HEK293 (cell line): Measurements from ENCODE around the gene GLCE.
A peak's percentile ranks its signal among the peaks of the same experiment; 100 is the strongest.

Experiments used
- BCL11B ChIP-seq: fragments of 450-650 bp; formaldehyde crosslinking; IDR thresholded peaks from 2 replicates; pipeline ENCODE4 v1.5.1; 2016; ENCODE audit warnings: low read depth, missing biosample characterization, missing genetic modification characterization
- GLI2 ChIP-seq: fragments of 450-650 bp; formaldehyde crosslinking; IDR thresholded peaks from 2 replicates; pipeline ENCODE4; 2017; ENCODE audit warnings: missing biosample characterization, missing genetic modification characterization, low read depth, borderline replicate concordance
- OSR2 ChIP-seq: fragments of 450-650 bp; formaldehyde crosslinking; IDR thresholded peaks from 2 replicates; pipeline ENCODE4 v1.5.1; 2016; ENCODE audit warnings: missing biosample characterization, missing genetic modification characterization
- SP2 ChIP-seq: fragments of 450-650 bp; formaldehyde crosslinking; IDR thresholded peaks from 2 replicates; pipeline ENCODE4 v1.5.1; 2016; ENCODE audit warnings: missing biosample characterization, missing genetic modification characterization
- WT1 ChIP-seq: fragments of 450-650 bp; formaldehyde crosslinking; IDR thresholded peaks from 2 replicates; pipeline ENCODE4 v1.5.1; 2016; ENCODE audit warnings: missing biosample characterization, missing genetic modification characterization
- YY1 ChIP-seq: fragments of 450-650 bp; formaldehyde crosslinking; IDR thresholded peaks from 2 replicates; pipeline ENCODE4 v1.5.1; 2018; ENCODE audit warnings: missing biosample characterization, missing genetic modification characterization
- YY2 ChIP-seq: fragments of 450-650 bp; formaldehyde crosslinking; IDR thresholded peaks from 2 replicates; pipeline ENCODE4 v1.5.1; 2016; ENCODE audit warnings: missing biosample characterization, missing genetic modification characterization
- ZBTB21 ChIP-seq: fragments of 450-650 bp; formaldehyde crosslinking; IDR thresholded peaks from 2 replicates; pipeline ENCODE4 v1.5.1; 2017; ENCODE audit warnings: missing biosample characterization, missing genetic modification characterization
- ZBTB7A ChIP-seq: fragments of 450-650 bp; formaldehyde crosslinking; IDR thresholded peaks from 2 replicates; pipeline ENCODE4 v1.5.1; 2016; ENCODE audit warnings: low read depth, missing biosample characterization, missing genetic modification characterization
- ZNF121 ChIP-seq: fragments of 450-650 bp; formaldehyde crosslinking; IDR thresholded peaks from 2 replicates; pipeline ENCODE4 v1.5.1; 2016; ENCODE audit warnings: missing biosample characterization, missing genetic modification characterization
- ZNF138 ChIP-seq: fragments of 450-650 bp; formaldehyde crosslinking; IDR thresholded peaks from 2 replicates; pipeline ENCODE4 v1.5.1; 2016; ENCODE audit warnings: missing biosample characterization, missing genetic modification characterization, borderline replicate concordance
- ZNF140 ChIP-seq: fragments of 450-650 bp; formaldehyde crosslinking; IDR thresholded peaks from 2 replicates; pipeline ENCODE4 v1.5.1; 2016; ENCODE audit warnings: missing biosample characterization, missing genetic modification characterization
- ZNF211 ChIP-seq: fragments of 450-650 bp; formaldehyde crosslinking; IDR thresholded peaks from 2 replicates; pipeline ENCODE4 v1.5.1; 2016; ENCODE audit warnings: low read depth, missing biosample characterization, missing genetic modification characterization
- ZNF24 ChIP-seq: fragments of 450-650 bp; formaldehyde crosslinking; IDR thresholded peaks from 2 replicates; pipeline ENCODE4 v1.5.1; 2016; ENCODE audit warnings: missing biosample characterization, missing genetic modification characterization
- ZNF248 ChIP-seq: fragments of 450-650 bp; formaldehyde crosslinking; IDR thresholded peaks from 2 replicates; pipeline ENCODE4 v1.5.1; 2017; ENCODE audit warnings: missing biosample characterization, missing genetic modification characterization
- ZNF292 ChIP-seq: fragments of 450-650 bp; formaldehyde crosslinking; IDR thresholded peaks from 2 replicates; pipeline ENCODE4 v1.5.1; 2016; ENCODE audit warnings: low read depth, missing biosample characterization, missing genetic modification characterization, borderline replicate concordance
- ZNF335 ChIP-seq: fragments of 450-650 bp; formaldehyde crosslinking; conservative IDR thresholded peaks from 2 replicates; pipeline ENCODE4 v1.5.1; 2016; ENCODE audit warnings: missing biosample characterization, missing genetic modification characterization
- ZNF37A ChIP-seq: fragments of 450-650 bp; IDR thresholded peaks from 2 replicates; pipeline ENCODE4 v1.5.1; 2018; ENCODE audit warnings: missing biosample characterization, missing genetic modification characterization
- ZNF391 ChIP-seq: fragments of 450-650 bp; formaldehyde crosslinking; IDR thresholded peaks from 2 replicates; pipeline ENCODE4 v1.5.1; 2016; ENCODE audit warnings: low read depth, missing biosample characterization, missing genetic modification characterization, borderline replicate concordance
- ZNF394 ChIP-seq: fragments of 450-650 bp; formaldehyde crosslinking; IDR thresholded peaks from 2 replicates; pipeline ENCODE4 v1.5.1; 2016; ENCODE audit warnings: missing biosample characterization, missing genetic modification characterization, mild to moderate bottlenecking, moderate library complexity, borderline replicate concordance
- ZNF423 ChIP-seq: fragments of 450-650 bp; formaldehyde crosslinking; IDR thresholded peaks from 2 replicates; pipeline ENCODE4 v1.5.1; 2016; ENCODE audit warnings: missing biosample characterization, missing genetic modification characterization
- ZNF501 ChIP-seq: fragments of 450-650 bp; formaldehyde crosslinking; IDR thresholded peaks from 2 replicates; pipeline ENCODE4 v1.5.1; 2016; ENCODE audit warnings: missing biosample characterization, missing genetic modification characterization
- ZNF549 ChIP-seq: fragments of 450-650 bp; IDR thresholded peaks from 2 replicates; pipeline ENCODE4 v1.5.1; 2018; ENCODE audit warnings: missing biosample characterization, missing genetic modification characterization, mild to moderate bottlenecking, inconsistent platforms, moderate library complexity
- ZNF596 ChIP-seq: fragments of 450-650 bp; IDR thresholded peaks from 2 replicates; pipeline ENCODE4 v1.5.0; 2018; ENCODE audit warnings: missing biosample characterization, mild to moderate bottlenecking, missing genetic modification characterization, moderate library complexity
- ZNF626 ChIP-seq: fragments of 450-650 bp; sonication (Bioruptor Pico); formaldehyde crosslinking; IDR thresholded peaks from 2 replicates; pipeline ENCODE4 v1.5.1; 2018; ENCODE audit warnings: missing biosample characterization, missing genetic modification characterization, inconsistent platforms
- ZNF658 ChIP-seq: fragments of 450-650 bp; formaldehyde crosslinking; IDR thresholded peaks from 2 replicates; pipeline ENCODE4; 2016; ENCODE audit warnings: missing biosample characterization, missing genetic modification characterization
- ZSCAN16 ChIP-seq: fragments of 450-650 bp; formaldehyde crosslinking; IDR thresholded peaks from 2 replicates; pipeline ENCODE4 v1.5.1; 2016; ENCODE audit warnings: missing biosample characterization, missing genetic modification characterization
- ZSCAN23 ChIP-seq: fragments of 450-650 bp; formaldehyde crosslinking; IDR thresholded peaks from 2 replicates; pipeline ENCODE4 v1.5.1; 2016; ENCODE audit warnings: missing biosample characterization, missing genetic modification characterization
- ZXDB ChIP-seq: fragments of 450-650 bp; formaldehyde crosslinking; IDR thresholded peaks from 2 replicates; pipeline ENCODE4 v1.5.1; 2016; ENCODE audit warnings: missing biosample characterization, missing genetic modification characterization
- TF ChIP-seq, protein P1 (sequence below): fragments of 450-650 bp; formaldehyde crosslinking; IDR thresholded peaks from 2 replicates; pipeline ENCODE4 v1.5.1; 2016; ENCODE audit warnings: missing biosample characterization, missing genetic modification characterization
- TF ChIP-seq, protein P2 (sequence below): fragments of 450-650 bp; formaldehyde crosslinking; IDR thresholded peaks from 2 replicates; pipeline ENCODE4 v1.5.1; 2016; ENCODE audit warnings: missing biosample characterization, missing genetic modification characterization
- TF ChIP-seq, protein P3 (sequence below): fragments of 450-650 bp; formaldehyde crosslinking; IDR thresholded peaks from 2 replicates; pipeline ENCODE4 v1.5.1; 2017; ENCODE audit warnings: missing biosample characterization, missing genetic modification characterization
- TF ChIP-seq, protein P4 (sequence below): fragments of 450-650 bp; formaldehyde crosslinking; IDR thresholded peaks from 2 replicates; pipeline ENCODE4 v1.5.1; 2017; ENCODE audit warnings: missing biosample characterization, mild to moderate bottlenecking, missing genetic modification characterization, moderate library complexity

GLCE gene

DNA sequence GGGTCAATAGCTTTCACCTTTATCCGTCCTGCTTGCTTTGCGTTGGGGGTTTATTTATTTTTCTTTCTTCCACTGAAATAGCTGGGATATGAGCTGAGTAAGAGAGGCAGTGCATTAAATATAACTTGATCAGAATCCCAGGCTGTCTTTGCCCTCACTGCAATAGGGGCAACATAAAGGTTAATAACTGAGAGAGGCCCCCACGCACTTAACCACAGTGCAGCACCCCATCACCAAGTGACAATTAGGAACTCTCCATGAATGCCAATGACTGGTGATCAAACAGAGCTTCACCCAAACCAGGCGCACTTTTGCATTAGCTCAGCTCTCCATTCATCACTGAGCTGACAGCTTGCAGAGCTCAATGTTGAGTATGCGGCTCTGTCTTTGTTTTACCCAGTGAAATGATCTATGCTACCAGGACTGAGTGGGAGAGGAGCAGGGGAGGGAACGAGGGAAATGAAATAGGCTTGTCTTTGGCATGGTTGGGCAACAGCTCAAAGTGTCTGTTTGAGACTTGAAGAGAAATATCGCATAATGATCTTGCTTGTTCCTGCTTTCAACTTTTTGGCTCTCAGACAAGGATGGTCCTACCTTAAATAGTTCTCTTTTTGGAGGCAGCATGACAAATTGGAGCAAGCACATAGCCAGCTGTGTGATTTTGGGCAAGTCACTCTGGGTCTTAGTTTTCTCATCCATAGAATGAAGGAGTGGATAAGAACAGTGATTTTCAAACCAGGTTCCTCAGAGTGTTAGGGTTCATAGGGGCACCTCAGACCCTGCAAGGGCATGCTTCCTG, 14.5 kb upstream of the GLCE start (continued):
- 0 out of 2 replicates have a peak, but pooled peaks have one; percentile 9 for TF ChIP-seq ZNF391 (tag by site-specific recombination)
- TF ChIP-seq ZBTB7A (tag by site-specific recombination), result no peak
- no peak for TF ChIP-seq BCL11B
- peak; percentile 57; the same call in 1 of the 2 replicates for TF ChIP-seq ZNF423 (tag by site-specific recombination)
- TF ChIP-seq ZNF335 (tag by site-specific recombination), result no peak; the same call in 1 of the 2 replicates
- no peak for TF ChIP-seq ZNF658 (tag by site-specific recombination)
- TF ChIP-seq YY2 (tag by site-specific recombination), result no peak
- no peak for TF ChIP-seq ZNF37A (tag by site-specific recombination)
- no peak for TF ChIP-seq ZXDB (tag by site-specific recombination)
- TF ChIP-seq SP2 (tag by site-specific recombination), result peak; percentile 53
- TF ChIP-seq ZBTB21 (tag by site-specific recombination), result no peak
- no peak for TF ChIP-seq ZNF248
- no peak for TF ChIP-seq YY1 (tag by site-specific recombination)
- no peak for TF ChIP-seq ZNF549 (tag by site-specific recombination)
- TF ChIP-seq, protein P1, sequence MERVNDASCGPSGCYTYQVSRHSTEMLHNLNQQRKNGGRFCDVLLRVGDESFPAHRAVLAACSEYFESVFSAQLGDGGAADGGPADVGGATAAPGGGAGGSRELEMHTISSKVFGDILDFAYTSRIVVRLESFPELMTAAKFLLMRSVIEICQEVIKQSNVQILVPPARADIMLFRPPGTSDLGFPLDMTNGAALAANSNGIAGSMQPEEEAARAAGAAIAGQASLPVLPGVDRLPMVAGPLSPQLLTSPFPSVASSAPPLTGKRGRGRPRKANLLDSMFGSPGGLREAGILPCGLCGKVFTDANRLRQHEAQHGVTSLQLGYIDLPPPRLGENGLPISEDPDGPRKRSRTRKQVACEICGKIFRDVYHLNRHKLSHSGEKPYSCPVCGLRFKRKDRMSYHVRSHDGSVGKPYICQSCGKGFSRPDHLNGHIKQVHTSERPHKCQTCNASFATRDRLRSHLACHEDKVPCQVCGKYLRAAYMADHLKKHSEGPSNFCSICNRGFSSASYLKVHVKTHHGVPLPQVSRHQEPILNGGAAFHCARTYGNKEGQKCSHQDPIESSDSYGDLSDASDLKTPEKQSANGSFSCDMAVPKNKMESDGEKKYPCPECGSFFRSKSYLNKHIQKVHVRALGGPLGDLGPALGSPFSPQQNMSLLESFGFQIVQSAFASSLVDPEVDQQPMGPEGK (tag by site-specific recombination), result peak; percentile 55
- TF ChIP-seq ZNF24 (tag by site-specific recombination), result no peak; the same call in 1 of the 2 replicates
- no peak for TF ChIP-seq ZNF138 (tag by site-specific recombination)
- no peak for TF ChIP-seq ZNF211 (tag by site-specific recombination)
- no peak for TF ChIP-seq ZNF501
- TF ChIP-seq ZNF596 (tag by site-specific recombination), result peak; percentile 23; the same call in 1 of the 2 replicates
- no peak for TF ChIP-seq ZNF394 (tag by site-specific recombination)
- TF ChIP-seq, protein P2, sequence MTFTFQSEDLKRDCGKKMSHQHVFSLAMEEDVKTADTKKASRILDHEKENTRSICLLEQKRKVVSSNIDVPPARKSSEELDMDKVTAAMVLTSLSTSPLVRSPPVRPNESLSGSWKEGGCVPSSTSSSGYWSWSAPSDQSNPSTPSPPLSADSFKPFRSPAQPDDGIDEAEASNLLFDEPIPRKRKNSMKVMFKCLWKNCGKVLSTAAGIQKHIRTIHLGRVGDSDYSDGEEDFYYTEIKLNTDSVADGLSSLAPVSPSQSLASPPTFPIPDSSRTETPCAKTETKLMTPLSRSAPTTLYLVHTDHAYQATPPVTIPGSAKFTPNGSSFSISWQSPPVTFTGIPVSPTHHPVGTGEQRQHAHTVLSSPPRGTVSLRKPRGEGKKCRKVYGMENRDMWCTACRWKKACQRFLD (tag by site-specific recombination), result no peak
- 0 out of 2 replicates have a peak, but pooled peaks have one; percentile 22 for TF ChIP-seq GLI2
- TF ChIP-seq ZSCAN23, result no peak
- no peak for TF ChIP-seq ZNF626 (tag by site-specific recombination)
- TF ChIP-seq ZNF292 (tag by site-specific recombination), result no peak
- no peak for TF ChIP-seq ZSCAN16 (tag by site-specific recombination)
- TF ChIP-seq ZNF121 (tag by site-specific recombination), result no peak
- TF ChIP-seq WT1, result 0 out of 2 replicates have a peak, but pooled peaks have one; percentile 58
- TF ChIP-seq, protein P3, sequence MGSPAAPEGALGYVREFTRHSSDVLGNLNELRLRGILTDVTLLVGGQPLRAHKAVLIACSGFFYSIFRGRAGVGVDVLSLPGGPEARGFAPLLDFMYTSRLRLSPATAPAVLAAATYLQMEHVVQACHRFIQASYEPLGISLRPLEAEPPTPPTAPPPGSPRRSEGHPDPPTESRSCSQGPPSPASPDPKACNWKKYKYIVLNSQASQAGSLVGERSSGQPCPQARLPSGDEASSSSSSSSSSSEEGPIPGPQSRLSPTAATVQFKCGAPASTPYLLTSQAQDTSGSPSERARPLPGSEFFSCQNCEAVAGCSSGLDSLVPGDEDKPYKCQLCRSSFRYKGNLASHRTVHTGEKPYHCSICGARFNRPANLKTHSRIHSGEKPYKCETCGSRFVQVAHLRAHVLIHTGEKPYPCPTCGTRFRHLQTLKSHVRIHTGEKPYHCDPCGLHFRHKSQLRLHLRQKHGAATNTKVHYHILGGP (tag by site-specific recombination), result no peak
- TF ChIP-seq ZNF140 (tag by site-specific recombination), result no peak
- TF ChIP-seq OSR2 (tag by site-specific recombination), result peak; percentile 79
- TF ChIP-seq, protein P4, sequence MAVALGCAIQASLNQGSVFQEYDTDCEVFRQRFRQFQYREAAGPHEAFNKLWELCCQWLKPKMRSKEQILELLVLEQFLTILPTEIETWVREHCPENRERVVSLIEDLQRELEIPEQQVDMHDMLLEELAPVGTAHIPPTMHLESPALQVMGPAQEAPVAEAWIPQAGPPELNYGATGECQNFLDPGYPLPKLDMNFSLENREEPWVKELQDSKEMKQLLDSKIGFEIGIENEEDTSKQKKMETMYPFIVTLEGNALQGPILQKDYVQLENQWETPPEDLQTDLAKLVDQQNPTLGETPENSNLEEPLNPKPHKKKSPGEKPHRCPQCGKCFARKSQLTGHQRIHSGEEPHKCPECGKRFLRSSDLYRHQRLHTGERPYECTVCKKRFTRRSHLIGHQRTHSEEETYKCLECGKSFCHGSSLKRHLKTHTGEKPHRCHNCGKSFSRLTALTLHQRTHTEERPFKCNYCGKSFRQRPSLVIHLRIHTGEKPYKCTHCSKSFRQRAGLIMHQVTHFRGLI, result 0 out of 2 replicates have a peak, but pooled peaks have one; percentile 54
